Measurements from ENCODE around the gene DOCK9. TPM values are rescaled to one million over a fixed set of nuclear protein-coding genes. Genes with fewer than 3 reads are reported as not detected.

Gene DOCK9
- total RNA-seq, 4 donors from 2014 or later = 94.7 to 240 (median 150) TPM

DNA sequence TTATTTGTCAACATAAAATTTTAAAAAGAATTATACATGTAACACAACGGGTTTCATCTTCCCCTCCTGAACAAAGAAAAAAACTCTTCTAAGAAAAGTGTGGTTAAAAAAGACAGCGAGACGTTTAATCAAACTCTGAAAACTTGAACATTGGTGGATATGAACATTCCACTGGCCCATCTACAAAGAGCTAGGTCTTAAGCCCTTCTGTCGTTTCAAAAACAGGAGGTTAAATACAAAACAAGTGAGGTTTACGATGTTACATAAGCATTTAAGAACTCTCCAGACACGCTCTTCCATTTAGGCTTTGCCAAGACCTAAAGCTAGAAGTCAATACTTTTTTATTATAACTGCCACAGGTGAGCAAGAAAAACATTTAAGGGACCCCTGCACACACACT, 9.4 kb upstream of the DOCK9 start:
- WGBS, 2 donors = 41 to 58% methylated on average over 6 of the region's 6 CpGs
- TF ChIP-seq POLR2A (IDR thresholded peaks at IDR 0.05) = no peak
- TF ChIP-seq, protein P1, sequence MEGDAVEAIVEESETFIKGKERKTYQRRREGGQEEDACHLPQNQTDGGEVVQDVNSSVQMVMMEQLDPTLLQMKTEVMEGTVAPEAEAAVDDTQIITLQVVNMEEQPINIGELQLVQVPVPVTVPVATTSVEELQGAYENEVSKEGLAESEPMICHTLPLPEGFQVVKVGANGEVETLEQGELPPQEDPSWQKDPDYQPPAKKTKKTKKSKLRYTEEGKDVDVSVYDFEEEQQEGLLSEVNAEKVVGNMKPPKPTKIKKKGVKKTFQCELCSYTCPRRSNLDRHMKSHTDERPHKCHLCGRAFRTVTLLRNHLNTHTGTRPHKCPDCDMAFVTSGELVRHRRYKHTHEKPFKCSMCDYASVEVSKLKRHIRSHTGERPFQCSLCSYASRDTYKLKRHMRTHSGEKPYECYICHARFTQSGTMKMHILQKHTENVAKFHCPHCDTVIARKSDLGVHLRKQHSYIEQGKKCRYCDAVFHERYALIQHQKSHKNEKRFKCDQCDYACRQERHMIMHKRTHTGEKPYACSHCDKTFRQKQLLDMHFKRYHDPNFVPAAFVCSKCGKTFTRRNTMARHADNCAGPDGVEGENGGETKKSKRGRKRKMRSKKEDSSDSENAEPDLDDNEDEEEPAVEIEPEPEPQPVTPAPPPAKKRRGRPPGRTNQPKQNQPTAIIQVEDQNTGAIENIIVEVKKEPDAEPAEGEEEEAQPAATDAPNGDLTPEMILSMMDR (IDR thresholded peaks at IDR 0.05) = no peak
- no peaks in the 10 kb centered on the region for H3K27me3 ChIP-seq
- peaks cover 0 to 44% (median 0%) of the 10 kb centered on the region in 3 donors for H3K4me1 ChIP-seq
- intact Hi-C loops (cut with DNase I) = no loop called here
- no peak for DNase-seq
- H3K36me3 ChIP-seq = no peaks in the 10 kb centered on the region
- no peak overlapping the region for H3K27ac ChIP-seq
- H3K4me3 ChIP-seq = no peak overlapping the region
- no peaks in the 10 kb centered on the region for H3K9me3 ChIP-seq

DNA sequence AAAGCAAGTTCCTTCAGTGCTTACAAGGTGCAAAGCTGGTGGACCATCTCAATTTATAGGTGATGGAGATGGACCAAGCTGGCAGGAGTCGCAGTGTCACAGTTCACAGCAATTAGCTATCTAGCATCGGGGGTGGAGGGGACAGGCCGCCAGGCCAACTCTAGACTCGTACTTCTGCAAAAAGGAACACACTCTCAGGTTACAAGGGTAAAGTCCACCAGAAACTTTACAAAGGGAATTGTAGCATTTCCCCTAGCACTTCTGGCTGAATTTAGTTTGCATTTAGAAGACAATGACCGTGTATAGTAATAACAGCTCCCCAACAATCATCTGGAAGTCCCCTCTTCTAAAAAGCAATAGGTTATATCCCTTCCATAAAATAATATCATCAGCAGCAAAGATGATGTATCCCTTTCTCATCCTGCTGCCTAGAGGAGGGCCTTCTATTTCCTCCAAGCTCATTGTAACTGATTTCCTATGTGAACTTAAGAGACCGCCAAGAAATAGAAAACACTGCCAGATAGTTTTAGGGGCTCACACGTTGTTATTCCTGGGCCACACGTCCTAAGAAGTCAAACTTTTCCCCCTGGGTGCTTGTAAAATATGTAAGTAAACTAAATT, 8.5 kb upstream of the DOCK9 start:
- intact Hi-C loops (cut with DNase I) = no loop called here
- 79 to 88% methylated on average over 8 of the region's 8 CpGs for WGBS, 2 donors
- H3K36me3 ChIP-seq = no peaks in the 10 kb centered on the region
- H3K27ac ChIP-seq = no peak overlapping the region
- H3K9me3 ChIP-seq = no peaks in the 10 kb centered on the region
- peaks cover 0 to 43% (median 3%) of the 10 kb centered on the region in 3 donors for H3K4me1 ChIP-seq
- TF ChIP-seq, protein P1 (IDR thresholded peaks at IDR 0.05) = no peak
- no peak for TF ChIP-seq POLR2A (IDR thresholded peaks at IDR 0.05)
- no peaks in the 10 kb centered on the region for H3K27me3 ChIP-seq
- H3K4me3 ChIP-seq = no peak overlapping the region
- DNase-seq = no peak

DNA sequence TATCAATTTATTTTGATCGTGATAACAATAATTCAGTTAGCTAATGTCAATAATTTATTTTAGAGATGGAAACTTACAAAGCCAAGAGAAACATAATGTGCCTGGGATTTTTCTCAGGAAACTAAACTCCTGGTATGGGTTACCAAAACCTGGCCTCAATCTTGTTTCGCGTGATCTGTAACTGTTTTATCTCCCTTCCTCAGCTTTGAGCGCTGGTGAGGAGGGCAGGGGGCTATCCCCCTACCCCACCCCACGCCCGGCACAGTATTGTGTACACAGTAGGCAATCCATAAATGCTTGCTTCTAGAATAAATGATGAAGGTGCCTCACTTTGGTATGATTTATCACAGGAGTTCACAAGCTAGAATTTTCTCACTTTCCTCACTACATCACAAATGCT, 7.7 kb upstream of the DOCK9 start:
- Histone ChIP-seq H3K9me3 (no peaks in the 10 kb centered on the region), H3K4me3 (no peak overlapping the region), H3K27ac (no peak overlapping the region), H3K27me3 (no peaks in the 10 kb centered on the region), H3K4me1 (peaks cover 0 to 40% (median 3%) of the 10 kb centered on the region in 3 donors), H3K36me3 (no peaks in the 10 kb centered on the region)
- no peak for DNase-seq
- TF ChIP-seq, protein P1 (IDR thresholded peaks at IDR 0.05) = no peak
- TF ChIP-seq POLR2A (IDR thresholded peaks at IDR 0.05) = no peak
- WGBS, 2 donors = 88 to 91% methylated on average over 6 of the region's 6 CpGs
- intact Hi-C loops (cut with DNase I) = no loop called here

DNA sequence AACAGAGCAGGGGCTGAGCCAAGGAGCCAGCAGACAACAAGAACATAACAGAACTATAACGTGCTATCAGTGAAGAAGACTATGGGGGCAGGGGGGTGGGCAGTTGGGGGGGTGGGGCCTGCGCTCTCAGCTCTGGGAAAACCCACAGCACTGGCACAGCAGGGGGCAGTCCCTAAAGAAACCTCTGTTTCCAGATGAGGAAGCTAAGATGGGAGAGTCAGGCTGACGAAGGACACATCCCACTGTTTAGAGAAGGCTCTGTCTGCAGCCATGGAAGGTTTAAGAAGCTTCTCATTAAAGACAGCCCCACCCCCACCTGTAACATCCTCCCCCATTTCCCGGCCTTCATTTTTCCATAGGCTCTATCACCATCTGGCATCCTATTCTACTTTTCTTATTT, 7.1 kb upstream of the DOCK9 start:
- Histone ChIP-seq H3K4me3 (no peak overlapping the region), H3K4me1 (peaks cover 0 to 39% (median 3%) of the 10 kb centered on the region in 3 donors), H3K27ac (no peak overlapping the region), H3K36me3 (no peaks in the 10 kb centered on the region), H3K9me3 (no peaks in the 10 kb centered on the region), H3K27me3 (no peaks in the 10 kb centered on the region)
- WGBS, 2 donors = 73 to 83% methylated on average over 3 to 4 of the region's 4 CpGs
- intact Hi-C loops (cut with DNase I) = no loop called here
- no peak for DNase-seq
- TF ChIP-seq, protein P1 (IDR thresholded peaks at IDR 0.05) = no peak
- TF ChIP-seq POLR2A (IDR thresholded peaks at IDR 0.05) = no peak

DNA sequence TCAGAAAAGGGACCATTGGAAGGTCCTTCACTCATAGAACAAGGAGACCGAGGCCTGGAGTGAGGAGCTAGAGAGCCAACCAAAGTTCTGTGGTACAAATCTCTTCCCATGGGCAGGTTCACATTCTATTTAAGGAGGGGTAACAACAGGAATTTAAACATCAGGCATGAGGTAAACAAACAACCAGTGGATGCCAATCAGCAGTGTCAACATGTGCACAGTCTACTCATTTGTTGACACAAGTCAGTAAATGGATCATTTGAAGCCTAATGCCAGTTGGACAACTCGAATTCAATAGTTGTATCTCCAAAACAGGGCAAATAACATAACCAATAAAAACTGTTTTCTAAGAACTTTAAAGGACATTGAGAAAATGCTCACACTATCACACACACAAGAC, 6.3 kb upstream of the DOCK9 start:
- Histone ChIP-seq H3K9me3 (no peaks in the 10 kb centered on the region), H3K27me3 (no peaks in the 10 kb centered on the region), H3K4me1 (peaks cover 0 to 39% (median 3%) of the 10 kb centered on the region in 3 donors), H3K36me3 (no peaks in the 10 kb centered on the region), H3K4me3 (no peak overlapping the region), H3K27ac (no peak overlapping the region)
- 66 to 95% methylated on average over 2 of the region's 2 CpGs for WGBS, 2 donors
- DNase-seq = no peak
- TF ChIP-seq, protein P1 (IDR thresholded peaks at IDR 0.05) = no peak
- TF ChIP-seq POLR2A (IDR thresholded peaks at IDR 0.05) = no peak
- intact Hi-C loops (cut with DNase I) = no loop called here

Measured in esophagus squamous epithelium (tissue), 5 donors.